CD4-positive, alpha-beta T cell treated with Interleukin-17A for 1 hour (primary cell): ENCODE results near the gene HOXB7.
A peak's percentile ranks its signal among the peaks of the same experiment; 100 is the strongest.

ENCODE experiments used
- DNase-seq: peaks from one replicate; pipeline ENCODE4 v3.0.0-alpha.2; 2020

Gene HOXB7

DNA sequence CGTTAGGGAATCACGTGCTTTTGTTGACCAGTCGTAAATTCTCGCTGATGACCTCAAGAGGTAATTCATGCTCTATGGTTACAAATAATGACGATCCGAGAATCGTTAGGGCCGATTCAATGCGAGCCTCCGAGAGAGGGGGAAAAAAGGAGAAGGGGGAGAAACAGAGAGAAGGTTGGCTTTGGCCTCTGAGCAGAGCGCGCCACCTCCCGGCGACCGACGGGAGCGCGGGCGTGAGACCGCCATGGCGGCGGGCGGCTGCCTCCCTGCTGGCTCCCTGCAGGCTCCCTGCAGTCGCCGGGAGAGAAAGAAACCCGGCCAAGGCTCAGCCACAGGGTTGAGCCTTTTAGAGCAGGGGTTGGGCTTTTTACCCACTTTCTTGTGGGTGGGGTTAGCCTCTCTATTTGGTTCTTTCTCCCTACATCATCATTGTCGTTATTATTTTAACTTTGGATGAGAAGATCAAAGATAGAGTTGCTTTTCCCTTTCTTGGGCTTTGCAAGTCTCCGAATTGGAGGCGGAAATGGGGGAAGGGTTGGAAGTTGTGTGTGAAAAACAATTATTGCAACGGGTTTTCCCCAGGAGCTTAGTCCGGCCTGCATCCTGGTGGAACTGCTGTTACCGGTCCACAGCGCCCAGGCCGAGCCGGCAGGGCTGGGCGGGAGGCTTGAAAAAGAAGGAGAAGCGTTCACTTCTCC lies 16.8 kb downstream of the HOXB7 start:
- peak; percentile 81 for DNase-seq

GRCh38 chr17:48593126-48593829 lies 17.5 kb downstream of the HOXB7 start, which contains the start of gene HOXB5:
TSS of gene HOXB5 (minus strand) at chr17:48593779. CDS start at chr17:48593682, 97 bp downstream.
- no peak for DNase-seq

DNA sequence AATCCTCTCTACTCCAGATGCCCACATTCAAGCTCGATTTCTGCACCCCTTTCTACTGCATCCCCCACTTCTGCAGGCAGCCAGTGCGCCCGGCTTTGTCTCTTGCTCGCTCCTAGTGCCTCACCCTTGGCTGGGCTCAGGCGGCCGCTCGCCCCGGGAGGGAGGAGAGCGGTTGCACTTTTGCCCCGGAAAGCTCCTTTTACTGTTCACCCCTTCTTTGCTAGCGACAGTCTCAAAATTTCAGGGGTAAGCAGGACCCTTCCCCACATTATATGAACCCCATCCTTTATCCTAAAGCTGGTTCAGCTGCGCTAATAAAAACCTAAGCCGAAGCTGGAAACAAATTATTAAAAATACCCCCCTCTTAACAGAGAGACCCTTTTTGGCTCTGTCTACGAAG lies 18.2 kb downstream of the HOXB7 start:
- no peak for DNase-seq

DNA sequence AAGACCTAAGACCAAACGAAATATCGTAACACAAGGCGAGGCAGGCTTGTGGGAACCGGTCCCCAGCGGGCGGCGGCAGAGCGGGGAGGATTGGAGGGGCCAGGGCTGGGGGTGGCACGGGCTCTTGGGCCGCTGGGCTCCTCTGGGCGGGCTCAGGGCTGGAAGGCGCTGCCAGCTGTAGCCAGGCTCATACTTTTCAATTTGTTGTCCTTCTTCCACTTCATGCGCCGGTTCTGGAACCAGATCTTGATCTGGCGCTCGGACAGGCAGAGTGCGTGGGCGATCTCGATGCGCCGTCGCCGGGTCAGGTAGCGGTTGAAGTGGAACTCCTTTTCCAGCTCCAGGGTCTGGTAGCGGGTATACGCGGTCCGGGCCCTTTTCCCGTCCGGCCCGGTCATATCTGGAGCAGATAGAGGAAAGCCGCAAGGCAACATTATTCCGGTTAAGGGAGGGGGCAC lies 18.7 kb downstream of the HOXB7 start:
- no peak for DNase-seq

DNA sequence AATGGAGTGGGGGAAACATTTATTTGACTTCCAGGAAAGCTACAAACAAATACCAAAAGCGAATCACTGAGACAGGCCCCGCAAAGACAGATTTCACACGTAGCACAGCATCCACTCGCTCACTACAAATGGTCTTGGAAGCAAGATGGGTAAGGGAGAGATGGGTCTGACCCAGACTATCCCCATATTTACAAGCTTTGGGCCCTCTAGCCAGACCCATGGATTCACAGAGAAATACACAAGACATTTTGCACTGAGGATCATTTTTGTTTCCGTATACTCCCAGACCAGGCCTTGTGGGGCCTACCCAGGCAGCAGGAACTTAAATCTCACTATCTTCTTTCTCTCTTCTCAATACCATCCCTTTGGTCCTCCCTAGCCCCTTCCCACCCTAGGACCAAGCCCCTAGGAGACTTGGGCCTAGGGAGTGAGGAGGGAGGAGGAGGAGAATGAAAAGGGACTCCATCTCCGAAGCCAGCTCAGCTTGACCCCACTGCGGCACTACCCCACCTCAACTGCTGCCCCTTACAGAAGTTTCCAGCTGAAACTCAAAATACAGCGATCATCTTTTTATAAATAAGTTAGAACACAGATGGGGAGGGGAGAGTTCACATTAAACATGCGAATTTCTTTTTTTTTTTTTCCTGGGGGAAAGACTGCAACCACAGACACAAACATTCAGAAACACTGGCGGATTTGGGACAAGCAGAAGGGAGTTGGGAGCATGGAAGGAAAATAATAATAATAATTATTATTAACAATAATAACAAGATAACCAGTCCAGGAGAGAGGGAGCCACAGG lies 19.4 kb downstream of the HOXB7 start:
- no peak for DNase-seq

GRCh38 chr17:48590607-48591161 lies 20.1 kb downstream of the HOXB7 start:
- DNase-seq: no peak

GRCh38 chr17:48589831-48590606 lies 20.8 kb downstream of the HOXB7 start, which contains the start of gene HOXB3:
TSS of gene HOXB3 (minus strand) at chr17:48590241. CDS start at chr17:48552474, 37,767 bp downstream.
- DNase-seq: no peak

GRCh38 chr17:48589060-48589830 lies 21.6 kb downstream of the HOXB7 start:
- DNase-seq: no peak

DNA sequence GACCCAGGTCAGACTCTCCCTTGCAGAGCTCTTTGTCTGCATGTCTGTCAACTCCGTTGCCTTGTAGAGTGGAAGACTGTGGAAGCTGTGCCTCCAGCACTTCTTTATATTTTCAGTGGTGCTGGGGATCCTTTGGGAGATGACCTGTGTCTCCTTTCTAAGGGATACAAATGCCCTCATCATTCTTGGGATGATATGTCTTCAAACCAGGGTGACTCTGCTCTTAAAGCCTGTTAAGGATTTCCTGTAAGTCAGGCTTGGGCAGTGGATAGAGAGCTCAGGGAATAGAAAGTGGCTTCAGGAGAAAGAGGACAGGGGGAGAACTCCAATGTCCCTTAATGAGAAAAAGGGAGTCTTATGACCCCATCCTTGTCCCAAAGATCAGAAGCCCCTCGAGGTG lies 22.3 kb downstream of the HOXB7 start:
- no peak for DNase-seq

GRCh38 chr17:48588074-48588415 lies 22.8 kb downstream of the HOXB7 start:
- no peak for DNase-seq

DNA sequence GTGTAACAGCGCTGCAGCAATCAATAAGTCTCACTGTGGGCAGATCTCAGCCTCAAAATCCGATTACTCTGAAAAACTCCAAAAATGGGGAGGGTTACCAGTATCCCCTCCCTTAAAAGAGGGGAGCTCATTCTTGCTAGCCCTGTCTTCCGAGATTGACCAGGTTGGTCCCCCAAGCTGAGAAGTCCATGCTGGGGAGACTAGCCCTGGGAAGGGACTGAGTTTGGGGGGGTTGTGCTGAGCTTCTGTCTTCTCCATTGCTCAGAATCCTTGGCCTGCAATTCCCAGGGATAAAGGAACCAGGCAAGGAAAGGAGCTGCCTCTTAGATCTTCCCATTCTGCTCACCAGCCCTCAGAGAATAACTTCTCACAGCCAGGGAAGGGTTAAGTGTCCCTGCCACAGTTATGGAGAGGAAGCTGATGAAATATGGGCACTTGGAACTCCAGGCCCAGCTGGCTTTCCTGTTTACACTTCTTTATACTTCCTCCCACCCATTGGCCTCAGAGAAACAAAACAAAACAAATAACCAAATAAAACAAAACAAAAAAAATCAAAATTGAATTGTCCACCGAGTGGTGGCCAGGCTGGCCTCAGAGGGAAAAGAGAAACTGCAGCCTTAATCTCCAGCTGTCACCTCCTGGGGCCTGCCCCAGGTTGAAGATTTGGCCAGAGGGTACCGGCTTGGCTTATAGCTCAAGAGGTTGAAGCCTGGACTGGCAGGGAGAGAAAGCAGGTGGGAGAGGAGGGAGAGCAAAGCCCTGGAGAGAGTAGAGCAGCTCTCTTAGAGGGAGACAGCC lies 23.3 kb downstream of the HOXB7 start:
- DNase-seq: no peak

GRCh38 chr17:48586355-48587258 lies 24.2 kb downstream of the HOXB7 start:
- DNase-seq: no peak

DNA sequence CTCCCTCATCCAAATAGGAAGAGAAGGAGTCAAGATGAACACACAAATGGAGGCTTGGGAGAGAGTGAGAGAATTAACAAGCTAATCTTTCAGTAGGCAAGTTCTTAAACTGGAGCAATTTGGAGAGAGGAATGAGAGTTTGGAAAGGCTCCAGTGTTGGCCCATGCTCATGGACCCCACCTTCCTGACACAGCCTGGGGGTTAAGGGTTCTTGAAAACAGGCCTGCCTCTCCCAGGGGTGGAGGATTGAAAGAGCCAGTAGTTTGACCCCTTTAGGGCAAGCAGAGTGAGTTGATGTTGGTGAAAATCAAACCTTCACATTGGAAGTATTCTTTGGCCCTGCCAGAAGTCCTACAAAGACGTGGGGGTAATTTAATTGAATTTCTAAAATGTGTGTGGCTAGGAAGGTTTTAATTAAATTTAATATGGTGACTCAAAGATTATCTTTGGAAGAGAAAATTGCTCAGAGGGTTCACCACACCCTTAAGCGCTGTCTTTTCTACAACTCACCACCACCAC lies 26.5 kb downstream of the HOXB7 start:
- DNase-seq: no peak

- no peak for DNase-seq
These were observed 27.1 kb downstream of the HOXB7 start for GRCh38 chr17:48583708-48584222.

DNA sequence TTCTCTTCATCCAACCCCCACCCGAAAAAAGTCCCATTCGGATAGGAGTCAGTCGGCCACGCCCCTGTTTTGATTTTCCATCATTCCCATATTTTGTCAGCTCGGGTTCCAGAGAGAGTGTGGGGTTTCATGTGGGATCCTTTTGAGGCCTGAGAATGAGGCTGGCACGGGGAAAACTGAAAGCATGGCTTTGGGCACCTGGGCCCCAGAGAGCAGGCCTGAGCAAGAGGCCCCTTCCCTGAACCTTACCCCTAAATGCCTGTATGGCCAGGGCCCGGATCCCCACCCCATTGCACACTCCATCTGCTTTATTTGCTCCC lies 28.1 kb downstream of the HOXB7 start:
- no peak for DNase-seq

- DNase-seq: no peak
These were observed 30.9 kb downstream of the HOXB7 start for GRCh38 chr17:48579760-48580554.

- DNase-seq: no peak
These were observed 31.4 kb downstream of the HOXB7 start for GRCh38 chr17:48579471-48579759.

GRCh38 chr17:48578616-48579470 lies 32.0 kb downstream of the HOXB7 start:
- DNase-seq: no peak
